Umbilical cord (tissue), 2 donors: ENCODE measurements around the gene GPT2. TPM values are rescaled to one million over a fixed set of nuclear protein-coding genes. Genes with fewer than 3 reads are reported as not detected.

ENCODE experiments used
- DNase-seq: peaks from one replicate; pipeline ENCODE4 v3.0.0-alpha.2; 2015; ENCODE audit warnings: low spot score
- total RNA-seq: library from RNA; depleted of rRNA; stranded (reverse); fragments of >200 nt; gene quantifications from one replicate; pipeline ENCODE4 v1.2.3, GENCODE V29; 2014; ENCODE audit warnings: low replicate concordance; ENCODE audit not compliant: insufficient read depth

GPT2 gene
- total RNA-seq, 1 donor from 2014 or later = 9.6 TPM

- DNase-seq = no peak
Observed at GRCh38 chr16:46968063-46968435, 83.9 kb downstream of the GPT2 start.

GRCh38 chr16:46970089-46970488 is 85.9 kb downstream of the GPT2 start:
- no peak for DNase-seq

- no peak for DNase-seq
Observed at GRCh38 chr16:46971271-46971670, 87.1 kb downstream of the GPT2 start.

GRCh38 chr16:46972429-46973206 is 88.5 kb downstream of the GPT2 start:
- DNase-seq = peak; percentile 26

GRCh38 chr16:46973207-46973995 is 89.2 kb downstream of the GPT2 start, which contains the start of gene DNAJA2:
Gene DNAJA2 (minus strand): TSS chr16:46973674. CDS start chr16:46973572, 102 bp downstream.
- peak; percentile 90 for DNase-seq

- no peak for DNase-seq
Observed at GRCh38 chr16:46973996-46974324, 89.8 kb downstream of the GPT2 start.

GRCh38 chr16:46974352-46974751 is 90.2 kb downstream of the GPT2 start:
- DNase-seq = no peak

GRCh38 chr16:46975165-46975564 is 91.0 kb downstream of the GPT2 start:
- no peak for DNase-seq

GRCh38 chr16:46975908-46976470 is 91.8 kb downstream of the GPT2 start:
- no peak for DNase-seq

- no peak for DNase-seq
Observed at GRCh38 chr16:46976550-46976949, 92.4 kb downstream of the GPT2 start.

Other genes starting within 250 kb of the GPT2 start
- gene VPS35, start 195.2 kb upstream of the GPT2 start, total RNA-seq = 53.9 TPM
- 11.1 TPM for gene ORC6, start 194.7 kb upstream of the GPT2 start, total RNA-seq
- 1.4 TPM for gene MYLK3, start 136.0 kb upstream of the GPT2 start, total RNA-seq
- gene C16orf87, start 53.2 kb upstream of the GPT2 start, total RNA-seq = 21.9 TPM
- gene DNAJA2, start 89.3 kb downstream of the GPT2 start, total RNA-seq = 49.8 TPM